ENCODE results near the gene FKBP5. TPM values are rescaled to one million over a fixed set of nuclear protein-coding genes. Genes with fewer than 3 reads are reported as not detected.

The FKBP5 gene
- total RNA-seq, 1 experiment from 2014 or later: 14.3 TPM

GRCh38 chr6:35723587-35723986 is 34.9 kb upstream of the FKBP5 start:
- intact Hi-C loops (cut with micrococcal nuclease; ENCODE audit: unreplicated experiment): no loop called here
- H3K36me3 Mint-ChIP-seq (ENCODE audit: insufficient read depth, unreplicated experiment): peaks cover 12% of the 10 kb centered on the region
- no peaks in the 10 kb centered on the region for H3K9me3 Mint-ChIP-seq (ENCODE audit: low read depth, unreplicated experiment)
- DNase-seq: no peak
- no peak overlapping the region for H3K27ac Mint-ChIP-seq (ENCODE audit: unreplicated experiment)
- TF ChIP-seq CTCF (IDR thresholded peaks at IDR 0.05; ENCODE audit: unreplicated experiment): no peak
- no peak overlapping the region for H3K4me3 Mint-ChIP-seq (ENCODE audit: low read depth, unreplicated experiment)
- peaks cover 41% of the 10 kb centered on the region for H3K4me1 Mint-ChIP-seq (ENCODE audit: low read depth, unreplicated experiment)
- no TSS peak for BruUV-seq (replicated peaks)
- peaks cover 11% of the 10 kb centered on the region for H3K27me3 Mint-ChIP-seq (ENCODE audit: unreplicated experiment)
- CTCF ChIA-PET: no interaction called here

GRCh38 chr6:35722121-35722761 is 33.5 kb upstream of the FKBP5 start:
- peaks cover 32% of the 10 kb centered on the region for H3K4me1 Mint-ChIP-seq (ENCODE audit: low read depth, unreplicated experiment)
- no peak overlapping the region for H3K27ac Mint-ChIP-seq (ENCODE audit: unreplicated experiment)

GRCh38 chr6:35719830-35720733 is 31.4 kb upstream of the FKBP5 start:
- Mint-ChIP-seq H3K27me3 (ENCODE audit: unreplicated experiment) (peaks cover 46% of the 10 kb centered on the region), H3K36me3 (ENCODE audit: insufficient read depth, unreplicated experiment) (no peaks in the 10 kb centered on the region), H3K4me1 (ENCODE audit: low read depth, unreplicated experiment) (peaks cover 13% of the 10 kb centered on the region), H3K9me3 (ENCODE audit: low read depth, unreplicated experiment) (no peaks in the 10 kb centered on the region), H3K27ac (ENCODE audit: unreplicated experiment) (no peak overlapping the region), H3K4me3 (ENCODE audit: low read depth, unreplicated experiment) (no peak overlapping the region)
- no peak for DNase-seq
- BruUV-seq (replicated peaks): no TSS peak
- TF ChIP-seq CTCF (IDR thresholded peaks at IDR 0.05; ENCODE audit: unreplicated experiment): no peak
- CTCF ChIA-PET: no interaction called here
- intact Hi-C loops (cut with micrococcal nuclease; ENCODE audit: unreplicated experiment): no loop called here

More at GRCh38 chr6:35722121-35722761, 33.5 kb upstream of the FKBP5 start:
- no peaks in the 10 kb centered on the region for H3K9me3 Mint-ChIP-seq (ENCODE audit: low read depth, unreplicated experiment)
- intact Hi-C loops (cut with micrococcal nuclease; ENCODE audit: unreplicated experiment): no loop called here
- H3K36me3 Mint-ChIP-seq (ENCODE audit: insufficient read depth, unreplicated experiment): peaks cover 6% of the 10 kb centered on the region
- DNase-seq: no peak
- BruUV-seq (replicated peaks): no TSS peak
- no peak for TF ChIP-seq CTCF (IDR thresholded peaks at IDR 0.05; ENCODE audit: unreplicated experiment)
- H3K27me3 Mint-ChIP-seq (ENCODE audit: unreplicated experiment): peaks cover 24% of the 10 kb centered on the region
- no peak overlapping the region for H3K4me3 Mint-ChIP-seq (ENCODE audit: low read depth, unreplicated experiment)
- CTCF ChIA-PET: no interaction called here

- Mint-ChIP-seq H3K27me3 (ENCODE audit: unreplicated experiment) (peaks cover 47% of the 10 kb centered on the region), H3K4me3 (ENCODE audit: low read depth, unreplicated experiment) (no peak overlapping the region), H3K27ac (ENCODE audit: unreplicated experiment) (no peak overlapping the region), H3K4me1 (ENCODE audit: low read depth, unreplicated experiment) (peaks cover 11% of the 10 kb centered on the region), H3K9me3 (ENCODE audit: low read depth, unreplicated experiment) (no peaks in the 10 kb centered on the region), H3K36me3 (ENCODE audit: insufficient read depth, unreplicated experiment) (no peaks in the 10 kb centered on the region)
- TF ChIP-seq CTCF (IDR thresholded peaks at IDR 0.05; ENCODE audit: unreplicated experiment): no peak
- DNase-seq: no peak
- BruUV-seq (replicated peaks): no TSS peak
- CTCF ChIA-PET: no interaction called here
- intact Hi-C loops (cut with micrococcal nuclease; ENCODE audit: unreplicated experiment): no loop called here
These were observed 30.7 kb upstream of the FKBP5 start for GRCh38 chr6:35719404-35719829.
